Immature natural killer cell (primary cell): ENCODE results near the gene SRSF12. TPM values are rescaled to one million over a fixed set of nuclear protein-coding genes. Genes with fewer than 3 reads are reported as not detected.

Source experiments
- DNase-seq, 3 donors: peaks; one replicate each; pipeline ENCODE4 v3.0.0; 2022; ENCODE audit warnings: mixed read lengths in 1 of 3
- H3K27ac Mint-ChIP-seq, 6 donors: one replicate each; pipeline ENCODE4 v1.8.0; 2020; ENCODE audit warnings: mixed read lengths in 6 of 6, mild to moderate bottlenecking in 5 of 6, inconsistent platforms in 4 of 6, moderate library complexity in 3 of 6
- H3K27me3 Mint-ChIP-seq, 3 donors: one replicate each; pipeline ENCODE4 v1.8.0; 2020 to 2021; ENCODE audit warnings: low read depth in 3 of 3, mild to moderate bottlenecking in 3 of 3, mixed read lengths in 3 of 3, moderate library complexity in 3 of 3, inconsistent platforms in 1 of 3
- H3K36me3 Mint-ChIP-seq, 3 donors: one replicate each; pipeline ENCODE4 v1.8.0; 2020; ENCODE audit warnings: mixed read lengths in 3 of 3, inconsistent platforms in 2 of 3, mild to moderate bottlenecking in 2 of 3
- H3K4me1 Mint-ChIP-seq, 2 donors: one replicate each; pipeline ENCODE4 v1.8.0; 2020; ENCODE audit warnings: inconsistent platforms in 2 of 2, mild to moderate bottlenecking in 2 of 2, mixed read lengths in 2 of 2, moderate library complexity in 1 of 2
- H3K4me3 Mint-ChIP-seq, 5 donors: one replicate each; pipeline ENCODE4 v1.8.0; 2020; ENCODE audit warnings: mild to moderate bottlenecking in 5 of 5, mixed read lengths in 5 of 5, inconsistent platforms in 3 of 5, moderate library complexity in 3 of 5
- H3K9me3 Mint-ChIP-seq, 6 donors: one replicate each; pipeline ENCODE4 v1.8.0; 2020; ENCODE audit warnings: mild to moderate bottlenecking in 6 of 6, mixed read lengths in 6 of 6, inconsistent platforms in 4 of 6, moderate library complexity in 3 of 6
- polyA plus RNA-seq, 3 donors: library from polyadenylated mRNA; unstranded; fragments of 300-500 nt; fragmentation: Illumina TruSeq; gene quantifications; one replicate each; pipeline ENCODE4 v1.2.3, GENCODE V29; 2021

The SRSF12 gene
- under 1 TPM in 2 of 3 donors, not detected in 1; 0.22 to 0.45 TPM for polyA plus RNA-seq

GRCh38 chr6:89117211-89118108 lies at the start of gene SRSF12:
Gene SRSF12, minus strand, starts transcription at chr6:89118071. Its CDS starts 184 bp downstream, at chr6:89117887.
- peak within 1 kb of the TSS; percentile 30 to 81 (median 74) for H3K27ac Mint-ChIP-seq
- H3K4me1 Mint-ChIP-seq, result peaks cover 15 to 18% of the 10 kb centered on the region in 2 donors
- peak within 1 kb of the TSS; percentile 86 to 93 (median 89) for H3K4me3 Mint-ChIP-seq
- H3K36me3 Mint-ChIP-seq, result no peaks in the 10 kb centered on the region
- peak; percentile 49 to 65 (median 64) for DNase-seq
- no peaks in the 10 kb centered on the region for H3K9me3 Mint-ChIP-seq
- peaks cover 0 to 7% (median 2%) of the 10 kb centered on the region in 3 donors for H3K27me3 Mint-ChIP-seq

DNA sequence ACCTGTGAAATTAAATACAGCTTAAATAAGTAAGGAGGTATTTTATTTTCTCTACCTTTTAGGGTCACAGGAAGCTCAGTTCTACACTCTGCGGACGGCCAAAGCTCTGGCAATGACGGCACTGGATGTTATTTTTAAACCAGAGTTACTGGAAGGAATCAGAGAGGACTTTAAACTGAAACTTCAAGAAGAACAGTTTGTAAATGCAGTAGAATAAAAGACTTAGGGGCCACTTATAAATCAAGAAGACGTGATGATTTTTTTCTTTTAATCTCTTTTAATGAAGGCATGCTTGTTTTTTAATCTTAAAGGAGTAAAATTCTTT lies 44.1 kb upstream of the SRSF12 start:
- no peaks in the 10 kb centered on the region for H3K4me1 Mint-ChIP-seq
- DNase-seq, result no peak
- no peaks in the 10 kb centered on the region for H3K9me3 Mint-ChIP-seq
- no peak overlapping the region for H3K4me3 Mint-ChIP-seq
- H3K27ac Mint-ChIP-seq, result no peak overlapping the region
- H3K27me3 Mint-ChIP-seq, result peaks cover 0 to 2% (median 0%) of the 10 kb centered on the region in 3 donors
- peaks cover 31% of the 10 kb centered on the region in 3 donors for H3K36me3 Mint-ChIP-seq

GRCh38 chr6:89161326-89162046 lies 43.6 kb upstream of the SRSF12 start:
- H3K27ac Mint-ChIP-seq, result no peak overlapping the region
- no peak for DNase-seq
- no peak overlapping the region for H3K4me3 Mint-ChIP-seq
- H3K9me3 Mint-ChIP-seq, result no peaks in the 10 kb centered on the region
- no peaks in the 10 kb centered on the region for H3K27me3 Mint-ChIP-seq
- H3K36me3 Mint-ChIP-seq, result peaks cover 31 to 34% (median 32%) of the 10 kb centered on the region in 3 donors
- H3K4me1 Mint-ChIP-seq, result no peaks in the 10 kb centered on the region

DNA sequence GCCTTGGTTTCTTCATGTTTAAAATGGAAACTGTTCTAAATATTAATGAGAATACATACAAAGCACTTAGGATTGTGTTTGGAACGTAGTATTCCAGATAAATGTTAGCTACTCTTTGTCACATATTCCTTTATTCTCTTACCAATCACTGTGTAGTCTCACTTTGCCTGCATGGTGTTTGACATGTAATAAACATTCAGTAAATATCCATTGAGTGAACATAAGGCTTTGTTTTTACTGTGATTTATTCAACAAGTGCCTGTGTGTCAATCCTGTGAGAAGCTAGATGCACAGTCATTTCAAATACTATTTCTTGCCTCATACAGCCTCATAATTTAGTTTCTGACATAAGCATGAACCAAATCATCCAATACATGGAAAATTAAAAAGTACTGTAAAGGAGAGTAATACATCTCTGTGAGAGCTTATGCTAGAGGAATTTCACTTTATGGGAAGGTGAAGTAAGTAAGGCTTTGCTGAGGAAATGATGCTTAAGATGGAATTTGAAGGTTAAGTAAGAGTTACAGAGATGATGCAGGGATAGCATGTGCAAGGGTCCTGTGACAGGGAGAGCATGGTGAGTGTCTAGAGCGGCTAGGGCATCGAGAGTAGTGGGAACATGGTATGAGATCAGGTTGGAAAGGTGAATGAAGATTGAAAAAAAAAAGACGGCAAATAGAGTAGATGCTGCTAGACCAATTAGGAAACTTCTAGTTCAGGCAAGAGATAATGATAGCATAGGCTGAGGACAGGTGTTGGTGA lies 42.6 kb upstream of the SRSF12 start:
- Mint-ChIP-seq H3K4me3 (no peak overlapping the region), H3K36me3 (peaks cover 31 to 34% (median 33%) of the 10 kb centered on the region in 3 donors), H3K27me3 (no peaks in the 10 kb centered on the region), H3K4me1 (no peaks in the 10 kb centered on the region), H3K27ac (no peak overlapping the region), H3K9me3 (no peaks in the 10 kb centered on the region)
- no peak for DNase-seq

DNA sequence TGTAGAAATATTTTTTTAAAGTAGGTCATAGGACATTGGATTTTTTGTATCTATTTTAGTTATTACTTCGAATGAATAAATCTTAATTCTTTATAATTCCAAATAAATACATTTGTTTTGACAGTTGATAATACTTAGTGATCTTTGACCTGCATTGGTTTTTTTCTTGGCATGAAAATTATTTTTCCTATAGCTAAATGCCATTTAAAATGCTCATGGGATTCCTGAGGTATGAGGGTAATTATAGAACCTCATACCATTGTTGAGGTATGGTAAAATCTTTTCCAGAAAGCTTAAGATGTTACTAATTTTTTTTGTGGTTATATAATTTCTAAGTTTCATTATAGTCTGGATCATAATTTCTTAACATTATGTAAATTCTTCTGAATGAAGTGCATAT lies 36.3 kb upstream of the SRSF12 start:
- DNase-seq, result no peak
- Mint-ChIP-seq H3K27ac (no peak overlapping the region), H3K27me3 (no peaks in the 10 kb centered on the region), H3K36me3 (peaks cover 6 to 15% (median 13%) of the 10 kb centered on the region in 3 donors), H3K9me3 (no peaks in the 10 kb centered on the region), H3K4me3 (no peak overlapping the region), H3K4me1 (no peaks in the 10 kb centered on the region)

DNA sequence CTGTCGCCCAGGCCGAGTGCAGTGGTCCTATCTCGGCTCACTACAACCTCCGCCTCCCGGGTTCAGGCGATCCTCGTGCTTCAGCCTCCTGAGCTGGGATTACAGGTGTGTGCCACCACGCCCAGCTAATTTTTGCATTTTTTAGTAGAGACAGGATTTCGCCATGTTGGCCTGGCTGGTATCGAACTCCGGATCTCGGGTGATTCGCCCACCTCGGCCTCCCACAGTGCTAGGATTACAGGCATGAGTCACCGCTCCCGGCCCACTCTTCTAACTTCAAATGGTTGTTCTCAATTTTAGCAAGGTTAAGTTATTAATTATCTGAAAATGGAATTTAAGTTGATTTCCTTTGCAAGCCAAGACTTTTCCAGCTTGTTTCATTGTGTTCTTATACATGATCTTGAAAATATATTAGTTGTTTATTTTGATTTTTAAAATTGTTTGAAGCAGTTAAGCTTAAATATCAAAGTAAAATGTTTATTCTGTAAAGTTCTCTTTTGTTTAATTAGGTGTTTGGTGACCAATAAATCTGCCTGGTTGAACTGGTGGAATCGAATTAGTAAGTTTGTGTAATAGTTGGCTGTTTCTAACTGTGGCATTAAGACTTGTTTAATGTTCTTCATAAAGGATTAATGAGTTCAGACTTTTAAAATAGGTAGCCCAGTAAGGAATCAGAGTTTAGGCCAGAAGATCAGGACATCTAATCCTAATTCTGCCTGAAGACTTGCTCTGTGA lies 30.3 kb upstream of the SRSF12 start:
- Mint-ChIP-seq H3K9me3 (no peaks in the 10 kb centered on the region), H3K36me3 (peaks cover 3 to 12% (median 4%) of the 10 kb centered on the region in 3 donors), H3K27ac (no peak overlapping the region), H3K27me3 (peaks cover 0 to 8% (median 2%) of the 10 kb centered on the region in 3 donors), H3K4me1 (peaks cover 16 to 32% of the 10 kb centered on the region in 2 donors), H3K4me3 (peak overlapping the region; percentile 29 to 60 (median 47))
- no peak for DNase-seq

GRCh38 chr6:89146718-89147700 lies 29.1 kb upstream of the SRSF12 start:
- Mint-ChIP-seq H3K27ac (peak overlapping the region; percentile 7 to 76 (median 62)), H3K27me3 (peaks cover 0 to 8% (median 2%) of the 10 kb centered on the region in 3 donors), H3K9me3 (no peaks in the 10 kb centered on the region), H3K4me1 (peaks cover 16 to 32% of the 10 kb centered on the region in 2 donors), H3K4me3 (peak overlapping the region; percentile 84 to 87 (median 84)), H3K36me3 (peaks cover 4 to 12% (median 6%) of the 10 kb centered on the region in 3 donors)
- DNase-seq, result no peak

DNA sequence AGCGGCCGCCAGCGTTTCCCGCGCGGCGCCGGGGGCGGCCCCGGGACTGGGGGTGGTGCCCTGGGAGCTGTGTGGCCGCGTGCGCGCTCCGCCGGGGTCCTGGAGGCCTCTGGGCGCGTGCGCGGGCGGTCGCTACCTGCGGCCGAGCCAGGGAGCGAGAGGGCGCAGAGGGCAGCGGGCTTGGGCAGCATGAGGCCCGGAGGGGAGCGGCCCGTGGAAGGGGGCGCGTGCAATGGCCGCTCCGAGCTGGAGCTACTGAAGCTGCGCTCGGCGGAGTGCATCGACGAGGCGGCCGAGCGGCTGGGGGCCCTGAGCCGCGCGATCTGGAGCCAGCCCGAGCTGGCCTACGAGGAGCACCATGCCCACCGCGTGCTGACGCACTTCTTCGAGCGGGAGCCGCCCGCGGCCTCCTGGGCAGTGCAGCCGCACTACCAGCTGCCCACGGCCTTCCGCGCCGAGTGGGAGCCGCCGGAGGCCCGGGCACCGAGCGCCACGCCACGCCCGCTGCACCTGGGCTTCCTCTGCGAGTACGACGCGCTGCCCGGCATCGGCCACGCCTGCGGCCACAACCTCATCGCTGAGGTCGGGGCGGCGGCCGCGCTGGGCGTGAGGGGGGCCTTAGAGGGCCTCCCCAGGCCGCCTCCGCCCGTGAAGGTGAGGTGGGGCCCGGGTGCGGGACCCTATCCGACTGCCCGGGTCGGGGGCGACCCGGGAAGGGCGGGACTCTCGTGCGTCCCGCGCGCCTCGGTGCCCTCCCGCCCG lies 28.3 kb upstream of the SRSF12 start, which contains the start of gene PM20D2:
TSS of gene PM20D2 (plus strand) at position 100 of the 762 bp plus-strand sequence. CDS start at position 190, 90 bp downstream.
- no peaks in the 10 kb centered on the region for H3K9me3 Mint-ChIP-seq
- H3K36me3 Mint-ChIP-seq, result peaks cover 0 to 8% (median 8%) of the 10 kb centered on the region in 3 donors
- peaks cover 16 to 32% of the 10 kb centered on the region in 2 donors for H3K4me1 Mint-ChIP-seq
- DNase-seq, result peak; percentile 62 to 65 (median 62)
- H3K27ac Mint-ChIP-seq, result peak within 1 kb of the TSS; percentile 79 to 95 (median 90)
- H3K27me3 Mint-ChIP-seq, result peaks cover 0 to 8% (median 2%) of the 10 kb centered on the region in 3 donors
- H3K4me3 Mint-ChIP-seq, result peak within 1 kb of the TSS; percentile 89 to 94 (median 93)

DNA sequence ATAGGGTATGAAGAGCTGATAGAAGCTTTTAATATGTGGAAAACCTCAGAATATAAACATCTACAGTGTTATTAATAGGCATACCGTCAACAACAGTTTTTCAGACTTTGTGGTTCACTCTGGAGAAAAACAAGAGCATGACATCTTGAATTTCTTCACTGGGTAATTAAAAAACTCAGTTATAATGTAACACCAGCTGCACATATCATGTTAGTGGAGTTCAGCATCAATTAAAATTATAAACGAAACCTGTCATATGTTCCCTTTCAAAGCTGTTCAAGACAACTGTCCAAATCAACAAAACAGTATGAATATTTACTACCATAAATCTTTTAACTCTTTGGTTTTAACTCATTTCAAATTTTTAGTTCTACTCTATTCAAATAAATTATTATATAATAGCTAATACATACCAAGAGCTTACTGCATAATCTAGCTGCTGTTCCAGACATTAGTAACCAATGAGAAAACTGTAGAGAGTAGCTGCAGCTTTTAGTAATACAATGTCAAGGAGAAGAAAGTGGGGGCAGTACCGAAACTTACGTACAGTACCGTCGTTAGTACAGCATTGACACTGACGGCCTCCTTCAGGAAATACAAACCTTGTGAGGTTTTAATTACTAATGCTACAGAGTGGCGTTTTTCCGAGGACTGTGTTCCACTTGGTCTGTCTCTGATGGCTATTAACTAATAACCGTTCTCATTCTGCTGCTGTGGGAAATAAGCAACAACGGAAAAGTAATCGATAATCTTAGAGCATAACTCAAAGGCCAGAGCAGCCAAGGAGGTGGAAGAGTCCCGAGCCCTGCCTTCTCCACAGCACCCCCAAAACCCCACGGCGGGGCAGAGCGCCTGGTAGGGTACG lies 27.5 kb upstream of the SRSF12 start:
- Mint-ChIP-seq H3K27ac (peak overlapping the region; percentile 79 to 95 (median 90)), H3K4me1 (peaks cover 16 to 32% of the 10 kb centered on the region in 2 donors), H3K27me3 (peaks cover 0 to 8% (median 2%) of the 10 kb centered on the region in 3 donors), H3K36me3 (peaks cover 0 to 15% (median 8%) of the 10 kb centered on the region in 3 donors), H3K9me3 (no peaks in the 10 kb centered on the region), H3K4me3 (peak overlapping the region; percentile 89 to 94 (median 93))
- DNase-seq, result peak; percentile 23 to 39 (median 28)

DNA sequence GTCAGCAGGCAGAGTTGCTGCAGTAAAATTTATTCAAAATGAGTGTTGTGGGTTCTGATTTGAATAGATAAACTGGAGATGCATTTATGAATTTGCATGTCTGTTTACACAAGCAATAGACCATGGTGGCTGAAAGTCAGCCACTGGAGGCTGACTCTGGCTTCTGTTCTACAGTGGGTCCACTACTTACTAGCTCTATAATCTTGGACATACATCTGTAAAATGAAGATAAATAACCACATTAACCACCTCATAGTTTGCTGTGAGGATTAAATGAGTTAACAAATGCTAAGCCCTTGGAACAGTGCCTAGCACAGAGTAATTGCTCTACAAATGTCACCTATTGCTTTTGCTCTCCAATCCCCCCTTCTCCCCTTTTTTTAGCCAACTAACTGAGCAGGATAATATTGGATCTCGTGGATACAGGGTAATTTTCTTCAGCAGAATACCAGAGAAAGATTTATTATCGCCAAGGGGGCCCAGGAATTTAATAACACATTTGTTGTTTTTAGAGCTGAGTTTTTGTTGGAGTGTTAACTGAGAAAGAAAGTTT lies 26.6 kb upstream of the SRSF12 start:
- H3K9me3 Mint-ChIP-seq, result no peaks in the 10 kb centered on the region
- peak overlapping the region in 3 of 5 donors; percentile 16 to 39 (median 26) for H3K4me3 Mint-ChIP-seq
- H3K4me1 Mint-ChIP-seq, result peaks cover 16 to 32% of the 10 kb centered on the region in 2 donors
- peak overlapping the region in 2 of 6 donors; percentile 0 to 37 for H3K27ac Mint-ChIP-seq
- H3K36me3 Mint-ChIP-seq, result peaks cover 0 to 15% (median 8%) of the 10 kb centered on the region in 3 donors
- no peak for DNase-seq
- H3K27me3 Mint-ChIP-seq, result peaks cover 0 to 8% (median 2%) of the 10 kb centered on the region in 3 donors
